HEK293 (cell line): ENCODE results near the gene NCOA6.
A peak's percentile ranks its signal among the peaks of the same experiment; 100 is the strongest.

ENCODE experiments used
- BCL11B ChIP-seq: fragments of 450-650 bp; formaldehyde crosslinking; IDR thresholded peaks from 2 replicates; pipeline ENCODE4 v1.5.1; 2016; ENCODE audit warnings: low read depth, missing biosample characterization, missing genetic modification characterization
- CTCF ChIP-seq: fragments of 450-650 bp; formaldehyde crosslinking; IDR thresholded peaks from 2 replicates; pipeline ENCODE4 v1.5.1; 2016; ENCODE audit warnings: missing biosample characterization, missing genetic modification characterization
- KLF8 ChIP-seq: fragments of 450-650 bp; formaldehyde crosslinking; IDR thresholded peaks from 2 replicates; pipeline ENCODE4 v1.5.1; 2016; ENCODE audit warnings: missing biosample characterization, missing genetic modification characterization
- KLF9 ChIP-seq: fragments of 450-650 bp; formaldehyde crosslinking; IDR thresholded peaks from 2 replicates; pipeline ENCODE4 v1.5.1; 2016; ENCODE audit warnings: missing biosample characterization, missing genetic modification characterization, low read depth
- REST ChIP-seq: fragments of 450-650 bp; formaldehyde crosslinking; IDR thresholded peaks from 2 replicates; pipeline ENCODE4 v1.5.1; 2016; ENCODE audit warnings: missing biosample characterization, missing genetic modification characterization
- SP7 ChIP-seq: fragments of 450-650 bp; formaldehyde crosslinking; IDR thresholded peaks from 2 replicates; pipeline ENCODE4 v1.5.1; 2016; ENCODE audit warnings: missing biosample characterization, missing genetic modification characterization
- YY1 ChIP-seq: fragments of 450-650 bp; formaldehyde crosslinking; IDR thresholded peaks from 2 replicates; pipeline ENCODE4 v1.5.1; 2018; ENCODE audit warnings: missing biosample characterization, missing genetic modification characterization
- ZBTB10 ChIP-seq: fragments of 450-650 bp; formaldehyde crosslinking; IDR thresholded peaks from 2 replicates; pipeline ENCODE4 v1.5.1; 2016; ENCODE audit warnings: missing biosample characterization, missing genetic modification characterization
- ZBTB8A ChIP-seq: fragments of 450-650 bp; formaldehyde crosslinking; IDR thresholded peaks from 2 replicates; pipeline ENCODE4 v1.5.1; 2016; ENCODE audit warnings: missing biosample characterization, missing genetic modification characterization
- ZNF112 ChIP-seq: fragments of 450-650 bp; formaldehyde crosslinking; IDR thresholded peaks from 2 replicates; pipeline ENCODE4 v1.5.0; 2017; ENCODE audit warnings: missing biosample characterization, missing genetic modification characterization
- ZNF292 ChIP-seq: fragments of 450-650 bp; formaldehyde crosslinking; IDR thresholded peaks from 2 replicates; pipeline ENCODE4 v1.5.1; 2016; ENCODE audit warnings: low read depth, missing biosample characterization, missing genetic modification characterization, borderline replicate concordance
- ZNF341 ChIP-seq: fragments of 450-650 bp; formaldehyde crosslinking; IDR thresholded peaks from 2 replicates; pipeline ENCODE4; 2016; ENCODE audit warnings: low read depth, missing biosample characterization, missing genetic modification characterization
- ZNF394 ChIP-seq: fragments of 450-650 bp; formaldehyde crosslinking; IDR thresholded peaks from 2 replicates; pipeline ENCODE4 v1.5.1; 2016; ENCODE audit warnings: missing biosample characterization, missing genetic modification characterization, mild to moderate bottlenecking, moderate library complexity, borderline replicate concordance
- ZNF510 ChIP-seq: fragments of 450-650 bp; formaldehyde crosslinking; IDR thresholded peaks from 2 replicates; pipeline ENCODE4 v1.5.1; 2018; ENCODE audit warnings: mild to moderate bottlenecking, missing genetic modification characterization, missing biosample characterization; ENCODE audit not compliant: insufficient replicate concordance
- ZNF529 ChIP-seq: fragments of 450-650 bp; formaldehyde crosslinking; IDR thresholded peaks from 2 replicates; pipeline ENCODE4 v1.5.1; 2017; ENCODE audit warnings: missing genetic modification characterization, missing biosample characterization; ENCODE audit not compliant: insufficient replicate concordance
- ZNF600 ChIP-seq: fragments of 450-650 bp; formaldehyde crosslinking; IDR thresholded peaks from 2 replicates; pipeline ENCODE4 v1.5.1; 2016; ENCODE audit warnings: missing biosample characterization, missing genetic modification characterization
- ZNF677 ChIP-seq: fragments of 450-650 bp; IDR thresholded peaks from 2 replicates; pipeline ENCODE4 v1.5.0; 2018; ENCODE audit warnings: missing biosample characterization, mild to moderate bottlenecking, missing genetic modification characterization, moderate library complexity
- ZSCAN30 ChIP-seq: fragments of 450-650 bp; IDR thresholded peaks from 2 replicates; pipeline ENCODE4 v1.5.1; 2018; ENCODE audit warnings: missing biosample characterization, mild to moderate bottlenecking, missing genetic modification characterization, moderate library complexity
- ZXDB ChIP-seq: fragments of 450-650 bp; formaldehyde crosslinking; IDR thresholded peaks from 2 replicates; pipeline ENCODE4 v1.5.1; 2016; ENCODE audit warnings: missing biosample characterization, missing genetic modification characterization
- TF ChIP-seq, protein P1 (sequence below): fragments of 450-650 bp; formaldehyde crosslinking; optimal IDR thresholded peaks from 2 replicates; pipeline ENCODE3; 2016; ENCODE audit warnings: missing biosample characterization, mild to moderate bottlenecking, missing genetic modification characterization
- TF ChIP-seq, protein P2 (sequence below): fragments of 450-650 bp; formaldehyde crosslinking; IDR thresholded peaks from 2 replicates; pipeline ENCODE4 v1.5.1; 2016; ENCODE audit warnings: missing biosample characterization, missing genetic modification characterization
- TF ChIP-seq, protein P3 (sequence below): fragments of 450-650 bp; formaldehyde crosslinking; IDR thresholded peaks from 2 replicates; pipeline ENCODE4 v1.5.0; 2017; ENCODE audit warnings: missing biosample characterization, missing genetic modification characterization, borderline replicate concordance
- TF ChIP-seq, protein P4 (sequence below): fragments of 450-650 bp; formaldehyde crosslinking; IDR thresholded peaks from 2 replicates; pipeline ENCODE4 v1.5.1; 2016; ENCODE audit warnings: missing biosample characterization, missing genetic modification characterization

The NCOA6 gene

GRCh38 chr20:34872622-34873224, 47.3 kb upstream of the NCOA6 start, which contains the start of gene GGT7 (continued):
- TF ChIP-seq, protein P1, sequence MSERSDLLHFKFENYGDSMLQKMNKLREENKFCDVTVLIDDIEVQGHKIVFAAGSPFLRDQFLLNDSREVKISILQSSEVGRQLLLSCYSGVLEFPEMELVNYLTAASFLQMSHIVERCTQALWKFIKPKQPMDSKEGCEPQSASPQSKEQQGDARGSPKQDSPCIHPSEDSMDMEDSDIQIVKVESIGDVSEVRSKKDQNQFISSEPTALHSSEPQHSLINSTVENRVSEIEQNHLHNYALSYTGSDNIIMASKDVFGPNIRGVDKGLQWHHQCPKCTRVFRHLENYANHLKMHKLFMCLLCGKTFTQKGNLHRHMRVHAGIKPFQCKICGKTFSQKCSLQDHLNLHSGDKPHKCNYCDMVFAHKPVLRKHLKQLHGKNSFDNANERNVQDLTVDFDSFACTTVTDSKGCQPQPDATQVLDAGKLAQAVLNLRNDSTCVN (tag by site-specific recombination): peak; percentile 78
- TF ChIP-seq BCL11B (tag by site-specific recombination) (no peak), ZNF341 (peak; percentile 51), ZNF292 (tag by site-specific recombination) (no peak), ZNF112 (tag by site-specific recombination) (no peak), ZSCAN30 (tag by site-specific recombination) (peak; percentile 58; the same call in 1 of the 2 replicates), ZNF677 (tag by site-specific recombination) (no peak), YY1 (tag by site-specific recombination) (peak; percentile 61; the same call in 1 of the 2 replicates), SP7 (tag by site-specific recombination) (peak; percentile 79), REST (tag by site-specific recombination) (peak; percentile 34; the same call in 1 of the 2 replicates), ZXDB (peak; percentile 62; the same call in 1 of the 2 replicates), KLF9 (peak; percentile 89), ZBTB8A (tag by site-specific recombination) (peak; percentile 73), ZNF510 (tag by site-specific recombination) (no peak), CTCF (tag by site-specific recombination) (peak; percentile 96), ZBTB10 (tag by site-specific recombination) (0 out of 2 replicates have a peak, but pooled peaks have one; percentile 22), ZNF394 (tag by site-specific recombination) (0 out of 2 replicates have a peak, but pooled peaks have one; percentile 19), ZNF600 (tag by site-specific recombination) (0 out of 2 replicates have a peak, but pooled peaks have one; percentile 32), KLF8 (tag by site-specific recombination) (peak; percentile 88; the same call in 1 of the 2 replicates), ZNF529 (no peak)
- TF ChIP-seq, protein P2, sequence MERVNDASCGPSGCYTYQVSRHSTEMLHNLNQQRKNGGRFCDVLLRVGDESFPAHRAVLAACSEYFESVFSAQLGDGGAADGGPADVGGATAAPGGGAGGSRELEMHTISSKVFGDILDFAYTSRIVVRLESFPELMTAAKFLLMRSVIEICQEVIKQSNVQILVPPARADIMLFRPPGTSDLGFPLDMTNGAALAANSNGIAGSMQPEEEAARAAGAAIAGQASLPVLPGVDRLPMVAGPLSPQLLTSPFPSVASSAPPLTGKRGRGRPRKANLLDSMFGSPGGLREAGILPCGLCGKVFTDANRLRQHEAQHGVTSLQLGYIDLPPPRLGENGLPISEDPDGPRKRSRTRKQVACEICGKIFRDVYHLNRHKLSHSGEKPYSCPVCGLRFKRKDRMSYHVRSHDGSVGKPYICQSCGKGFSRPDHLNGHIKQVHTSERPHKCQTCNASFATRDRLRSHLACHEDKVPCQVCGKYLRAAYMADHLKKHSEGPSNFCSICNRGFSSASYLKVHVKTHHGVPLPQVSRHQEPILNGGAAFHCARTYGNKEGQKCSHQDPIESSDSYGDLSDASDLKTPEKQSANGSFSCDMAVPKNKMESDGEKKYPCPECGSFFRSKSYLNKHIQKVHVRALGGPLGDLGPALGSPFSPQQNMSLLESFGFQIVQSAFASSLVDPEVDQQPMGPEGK: peak; percentile 90
- TF ChIP-seq, protein P3, sequence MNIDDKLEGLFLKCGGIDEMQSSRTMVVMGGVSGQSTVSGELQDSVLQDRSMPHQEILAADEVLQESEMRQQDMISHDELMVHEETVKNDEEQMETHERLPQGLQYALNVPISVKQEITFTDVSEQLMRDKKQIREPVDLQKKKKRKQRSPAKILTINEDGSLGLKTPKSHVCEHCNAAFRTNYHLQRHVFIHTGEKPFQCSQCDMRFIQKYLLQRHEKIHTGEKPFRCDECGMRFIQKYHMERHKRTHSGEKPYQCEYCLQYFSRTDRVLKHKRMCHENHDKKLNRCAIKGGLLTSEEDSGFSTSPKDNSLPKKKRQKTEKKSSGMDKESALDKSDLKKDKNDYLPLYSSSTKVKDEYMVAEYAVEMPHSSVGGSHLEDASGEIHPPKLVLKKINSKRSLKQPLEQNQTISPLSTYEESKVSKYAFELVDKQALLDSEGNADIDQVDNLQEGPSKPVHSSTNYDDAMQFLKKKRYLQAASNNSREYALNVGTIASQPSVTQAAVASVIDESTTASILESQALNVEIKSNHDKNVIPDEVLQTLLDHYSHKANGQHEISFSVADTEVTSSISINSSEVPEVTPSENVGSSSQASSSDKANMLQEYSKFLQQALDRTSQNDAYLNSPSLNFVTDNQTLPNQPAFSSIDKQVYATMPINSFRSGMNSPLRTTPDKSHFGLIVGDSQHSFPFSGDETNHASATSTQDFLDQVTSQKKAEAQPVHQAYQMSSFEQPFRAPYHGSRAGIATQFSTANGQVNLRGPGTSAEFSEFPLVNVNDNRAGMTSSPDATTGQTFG (tag by site-specific recombination): no peak
- TF ChIP-seq, protein P4, sequence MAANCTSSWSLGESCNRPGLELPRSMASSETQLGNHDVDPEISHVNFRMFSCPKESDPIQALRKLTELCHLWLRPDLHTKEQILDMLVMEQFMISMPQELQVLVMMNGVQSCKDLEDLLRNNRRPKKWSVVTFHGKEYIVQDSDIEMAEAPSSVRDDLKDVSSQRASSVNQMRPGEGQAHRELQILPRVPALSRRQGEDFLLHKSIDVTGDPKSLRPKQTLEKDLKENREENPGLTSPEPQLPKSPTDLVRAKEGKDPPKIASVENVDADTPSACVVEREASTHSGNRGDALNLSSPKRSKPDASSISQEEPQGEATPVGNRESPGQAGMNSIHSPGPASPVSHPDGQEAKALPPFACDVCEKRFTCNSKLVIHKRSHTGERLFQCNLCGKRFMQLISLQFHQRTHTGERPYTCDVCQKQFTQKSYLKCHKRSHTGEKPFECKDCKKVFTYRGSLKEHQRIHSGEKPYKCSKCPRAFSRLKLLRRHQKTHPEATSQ: 0 out of 2 replicates have a peak, but pooled peaks have one; percentile 27
